H9 (cell line): Measurements from ENCODE around the gene PDE4B. TPM values are rescaled to one million over a fixed set of nuclear protein-coding genes. Genes with fewer than 3 reads are reported as not detected.

ENCODE experiments used
- DNase-seq: peaks from one replicate; pipeline ENCODE4 v3.0.0-alpha.2; 2017
- H2AFZ ChIP-seq: one replicate; pipeline ENCODE4 v1.6.1; 2013; ENCODE audit warnings: mild to moderate bottlenecking, low read length, control low read depth, moderate library complexity
- H2AK5ac ChIP-seq: 2 replicates; pipeline ENCODE4 v1.6.1; 2013; ENCODE audit warnings: low read length, control low read depth, mixed read lengths; ENCODE audit not compliant: insufficient read length
- H2BK120ac ChIP-seq: one replicate; pipeline ENCODE4 v1.6.1; 2013; ENCODE audit warnings: low read depth, mild to moderate bottlenecking, low read length, control low read depth, inconsistent platforms; ENCODE audit not compliant: poor library complexity, severe bottlenecking
- H2BK12ac ChIP-seq: 2 replicates; pipeline ENCODE4 v1.6.1; 2013; ENCODE audit warnings: low read length, control low read depth, mixed read lengths, low read depth; ENCODE audit not compliant: insufficient read length
- H2BK15ac ChIP-seq: 2 replicates; pipeline ENCODE4 v1.6.1; 2013; ENCODE audit warnings: low read depth, low read length, control low read depth
- H2BK20ac ChIP-seq: one replicate; pipeline ENCODE4 v1.6.1; 2013; ENCODE audit warnings: low read depth, mild to moderate bottlenecking, low read length, control low read depth, inconsistent platforms; ENCODE audit not compliant: poor library complexity, severe bottlenecking
- H2BK5ac ChIP-seq: 2 replicates; pipeline ENCODE4 v1.6.1; 2013; ENCODE audit warnings: low read length, control low read depth, mixed read lengths; ENCODE audit not compliant: insufficient read length
- H3K14ac ChIP-seq: 2 replicates; pipeline ENCODE4 v1.6.1; 2013; ENCODE audit warnings: low read length, control low read depth; ENCODE audit not compliant: insufficient read depth
- H3K18ac ChIP-seq: 2 replicates; pipeline ENCODE4 v1.6.1; 2013; ENCODE audit warnings: low read depth, mild to moderate bottlenecking, mixed read lengths, low read length, control low read depth; ENCODE audit not compliant: insufficient read length
- H3K23ac ChIP-seq: 2 replicates; pipeline ENCODE4 v1.6.1; 2013; ENCODE audit warnings: low read length, control low read depth, mixed read lengths, low read depth; ENCODE audit not compliant: insufficient read length
- H3K23me2 ChIP-seq: 2 replicates; pipeline ENCODE4 v1.6.1; 2013; ENCODE audit warnings: low read depth, mild to moderate bottlenecking, mixed read lengths, low read length, control low read depth; ENCODE audit not compliant: insufficient read length, poor library complexity, severe bottlenecking
- H3K27ac ChIP-seq: 2 replicates; pipeline ENCODE4 v1.5.1; 2013; ENCODE audit warnings: low read length, control low read depth, mixed read lengths, low read depth; ENCODE audit not compliant: insufficient read length
- H3K27me3 ChIP-seq: 2 replicates; pipeline ENCODE4 v1.6.1; 2013; ENCODE audit warnings: low read length, control low read depth, inconsistent platforms; ENCODE audit not compliant: insufficient read depth
- H3K4ac ChIP-seq: 2 replicates; pipeline ENCODE4 v1.6.1; 2013; ENCODE audit warnings: low read depth, mild to moderate bottlenecking, control low read depth, inconsistent platforms, low read length, moderate library complexity
- H3K4me1 ChIP-seq: 2 replicates; pipeline ENCODE4 v1.6.1; 2013; ENCODE audit warnings: low read length, control low read depth, inconsistent platforms; ENCODE audit not compliant: insufficient read depth
- H3K4me2 ChIP-seq: 2 replicates; pipeline ENCODE4 v1.6.1; 2013; ENCODE audit warnings: low read length, control low read depth, mixed read lengths; ENCODE audit not compliant: insufficient read length, insufficient read depth
- H3K56ac ChIP-seq: 2 replicates; pipeline ENCODE4 v1.6.1; 2013; ENCODE audit warnings: low read depth, mild to moderate bottlenecking, mixed read lengths, low read length, control low read depth; ENCODE audit not compliant: insufficient read length
- H3K79me1 ChIP-seq: 2 replicates; pipeline ENCODE4 v1.6.1; 2013; ENCODE audit warnings: low read depth, mild to moderate bottlenecking, moderate library complexity, low read length, control low read depth, inconsistent platforms; ENCODE audit not compliant: insufficient read depth, poor library complexity, severe bottlenecking
- H3K79me2 ChIP-seq: 2 replicates; pipeline ENCODE4 v1.6.1; 2013; ENCODE audit warnings: low read length, control low read depth, inconsistent platforms; ENCODE audit not compliant: insufficient read depth
- H3K9ac ChIP-seq: 2 replicates; pipeline ENCODE4 v1.6.1; 2013; ENCODE audit warnings: low read length, control low read depth, mixed read lengths; ENCODE audit not compliant: insufficient read length; ENCODE audit errors: extremely low read depth
- H3K9me3 ChIP-seq: one replicate; pipeline ENCODE4 v1.6.1; 2013; ENCODE audit warnings: low read depth, low read length, inconsistent platforms; ENCODE audit not compliant: control insufficient read depth
- H3T11ph ChIP-seq: one replicate; pipeline ENCODE4 v1.6.1; 2013; ENCODE audit warnings: mild to moderate bottlenecking, low read length, control low read depth, inconsistent platforms
- H4K20me1 ChIP-seq: one replicate; pipeline ENCODE4 v1.6.1; 2013; ENCODE audit not compliant: control insufficient read depth, insufficient read length, insufficient read depth
- H4K5ac ChIP-seq: 2 replicates; pipeline ENCODE4 v1.6.1; 2013; ENCODE audit warnings: low read depth, mild to moderate bottlenecking, mixed read lengths, low read length, control low read depth; ENCODE audit not compliant: insufficient read length
- H4K8ac ChIP-seq: replicated peaks from 2 replicates; pipeline ENCODE4 v1.6.1; 2013; ENCODE audit warnings: low read length, control low read depth, mixed read lengths, low read depth; ENCODE audit not compliant: insufficient read length
- H4K91ac ChIP-seq: 2 replicates; pipeline ENCODE4 v1.6.1; 2013; ENCODE audit warnings: low read depth, mild to moderate bottlenecking, moderate library complexity, mixed read lengths, low read length, control low read depth; ENCODE audit not compliant: insufficient read length
- H3K27ac Mint-ChIP-seq, 3 experiments: 2 replicates in 2 of 3; 3 replicates in 1 of 3; pipeline ENCODE4 v1.8.0; 2020 to 2021; ENCODE audit warnings: mixed read lengths in 3 of 3, mild to moderate bottlenecking in 1 of 3, moderate library complexity in 1 of 3
- H3K27me3 Mint-ChIP-seq: 2 replicates; pipeline ENCODE4 v1.8.0; 2021; ENCODE audit warnings: low read depth, mild to moderate bottlenecking, moderate library complexity, mixed read lengths
- H3K36me3 Mint-ChIP-seq, 3 experiments: 2 replicates in 2 of 3; 3 replicates in 1 of 3; pipeline ENCODE4 v1.8.0; 2020 to 2021; ENCODE audit warnings: low read depth in 3 of 3, mixed read lengths in 3 of 3; ENCODE audit not compliant: insufficient read depth in 1 of 3
- H3K4me1 Mint-ChIP-seq, 2 experiments: 2 replicates each; pipeline ENCODE4 v1.8.0; 2020; ENCODE audit warnings: mixed read lengths in 2 of 2
- H3K4me3 Mint-ChIP-seq, 2 experiments: 2 replicates in 1 of 2; 3 replicates in 1 of 2; pipeline ENCODE4 v1.8.0; 2020 to 2021; ENCODE audit warnings: mild to moderate bottlenecking in 2 of 2, mixed read lengths in 2 of 2, moderate library complexity in 1 of 2
- H3K9me3 Mint-ChIP-seq, 2 experiments: 2 replicates in 1 of 2; 3 replicates in 1 of 2; pipeline ENCODE4 v1.8.0; 2020; ENCODE audit warnings: mild to moderate bottlenecking in 2 of 2, mixed read lengths in 2 of 2, moderate library complexity in 1 of 2
- CTCF ChIP-seq: fragments of 200-600 bp; sonication (generic); conservative IDR thresholded peaks from 3 replicates; pipeline ENCODE4 v1.8.0; 2021; ENCODE audit warnings: antibody characterized with exemption, mild to moderate bottlenecking
- WGBS: extraction: QIAGEN DNeasy Blood & Tissue Kit; methylation state at CpG from one replicate; pipeline ENCODE4 v1.1.7; 2013; ENCODE audit warnings: missing lambda C conversion rate, low lambda C conversion rate, mixed read lengths; ENCODE audit not compliant: insufficient read length; ENCODE audit errors: extremely low coverage; 5-methylcytosine and 5-hydroxymethylcytosine counted together
- total RNA-seq: library from RNA; stranded (reverse); gene quantifications from 2 replicates; pipeline ENCODE4 v1.2.1, GENCODE V29; 2021

The PDE4B gene
- total RNA-seq, 1 experiment from 2014 or later: 19.8 TPM

GRCh38 chr1:66395202-66396061, 602.7 kb downstream of the PDE4B start:
- Histone ChIP-seq H3K18ac (no peak overlapping the region), H4K20me1 (no peaks in the 10 kb centered on the region), H3K9ac (no peak overlapping the region), H3K79me2 (no peaks in the 10 kb centered on the region), H3K23me2 (no peaks in the 10 kb centered on the region), H3K4me2 (no peak overlapping the region), H3K27ac (no peak overlapping the region), H2BK120ac (no peak overlapping the region), H4K5ac (no peak overlapping the region), H2BK15ac (no peak overlapping the region), H3K9me3 (peaks cover 1% of the 10 kb centered on the region), H4K91ac (no peak overlapping the region), H2BK5ac (no peak overlapping the region), H2BK12ac (no peak overlapping the region), H3K56ac (no peak overlapping the region), H3K14ac (no peak overlapping the region), H3T11ph (no peak overlapping the region), H2AFZ (no peak overlapping the region), H2BK20ac (peak overlapping the region; percentile 66), H3K4me1 (no peaks in the 10 kb centered on the region), H2AK5ac (no peak overlapping the region), H4K8ac (no peak overlapping the region), H3K4ac (no peak overlapping the region), H3K79me1 (no peaks in the 10 kb centered on the region), H3K27me3 (no peaks in the 10 kb centered on the region), H3K23ac (no peak overlapping the region)
- Mint-ChIP-seq H3K4me1 (peaks cover 0 to 2% of the 10 kb centered on the region in 2 experiments; a peak in 2 of 4 replicates), H3K27ac (peak overlapping the region in 1 of 3 experiments; percentile 22; a peak in 1 of 7 replicates), H3K9me3 (peaks cover 3 to 7% of the 10 kb centered on the region in 2 experiments), H3K36me3 (peaks cover 0 to 3% (median 0%) of the 10 kb centered on the region in 3 experiments; a peak in 2 of 7 replicates), H3K4me3 (no peak overlapping the region), H3K27me3 (no peaks in the 10 kb centered on the region; the same call in 1 of the 2 replicates)
- no peak for DNase-seq
- no peak for TF ChIP-seq CTCF
- WGBS: no CpG with 5 or more reads among the region's 9 CpGs
